Transverse colon (tissue), 4 donors: ENCODE results near the gene CXCR2. TPM values are rescaled to one million over a fixed set of nuclear protein-coding genes. Genes with fewer than 3 reads are reported as not detected.

Experiments used
- DNase-seq: peaks from one replicate; pipeline ENCODE4 v3.0.0-alpha.2; 2019
- H3K27ac ChIP-seq, 4 donors: fragments of 200-600 bp; sonication (generic); 2 replicates each; pipeline ENCODE4 v1.5.1; 2016 to 2018; ENCODE audit warnings: inconsistent platforms in 4 of 4
- H3K27me3 ChIP-seq: fragments of 200-600 bp; sonication (generic); 2 replicates; pipeline ENCODE4 v1.5.1; 2017; ENCODE audit warnings: inconsistent platforms
- H3K36me3 ChIP-seq, 4 donors: fragments of 200-600 bp; sonication (generic); 2 replicates each; pipeline ENCODE4 v1.5.1; 2017 to 2019; ENCODE audit warnings: inconsistent platforms in 4 of 4
- H3K4me1 ChIP-seq, 4 donors: fragments of 200-600 bp; sonication (generic); 2 replicates each; pipeline ENCODE4 v1.5.1; 2017 to 2020; ENCODE audit warnings: inconsistent platforms in 4 of 4
- H3K4me3 ChIP-seq, 4 donors: fragments of 200-600 bp; sonication (generic); 1 replicate in 1 of 4; 2 replicates in 3 of 4; pipeline versions ENCODE4 v1.5.1 to v1.6.1; 2017 to 2019; ENCODE audit warnings: inconsistent platforms in 4 of 4
- H3K9me3 ChIP-seq, 2 donors: fragments of 200-600 bp; sonication (generic); 2 replicates each; pipeline ENCODE4 v1.5.1; 2017 to 2019; ENCODE audit warnings: inconsistent platforms in 2 of 2
- CTCF ChIP-seq, 5 experiments: fragments of 200-600 bp in 3 of 5; fragments of 450-650 bp in 2 of 5; sonication (generic) in 3 of 5; IDR thresholded peaks; 1 replicate in 2 of 5; 2 replicates in 3 of 5; pipeline ENCODE4 v1.5.1; 2016 to 2017; ENCODE audit warnings: antibody characterized with exemption in 5 of 5, inconsistent platforms in 3 of 5, mild to moderate bottlenecking in 2 of 5, moderate library complexity in 1 of 5
- EP300 ChIP-seq: sonication (generic); formaldehyde crosslinking; IDR thresholded peaks from one replicate; pipeline ENCODE4 v1.6.1; 2017; ENCODE audit warnings: antibody characterized with exemption, low read depth
- POLR2A ChIP-seq: fragments of 450-650 bp; IDR thresholded peaks from one replicate; pipeline ENCODE4 v1.6.1; 2016; ENCODE audit warnings: antibody characterized with exemption, mild to moderate bottlenecking, moderate library complexity
- POLR2AphosphoS5 ChIP-seq, 3 donors: sonication (generic); formaldehyde crosslinking; IDR thresholded peaks; one replicate each; pipeline ENCODE4 v1.6.1; 2016; ENCODE audit warnings: antibody characterized with exemption in 3 of 3
- WGBS, 2 donors: methylation state at CpG; one replicate each; pipeline ENCODE4 v1.1.5; 2018; ENCODE audit warnings: low coverage in 1 of 2; 5-methylcytosine and 5-hydroxymethylcytosine counted together
- in situ Hi-C, 4 donors: fragments of 200-750 bp; cut with MboI; loops; one replicate each; pipeline versions ENCODE4 v1.15.0 to v1.15.1; 2017; ENCODE audit warnings: low sequenced_read_pairs in 3 of 4, low pct_ligation_motif_present in 1 of 4, low pct_unique_long_range_greater_than_20kb in 1 of 4
- intact Hi-C: fragments of 100-400 bp; cut with DNase I; formaldehyde crosslinking; loops from one replicate; pipeline ENCODE4 v1.15.1; 2023; ENCODE audit warnings: low total_unique reads
- total RNA-seq, 4 donors: library from RNA; depleted of rRNA; stranded (reverse); fragments of >200 nt; gene quantifications; one replicate each; pipeline ENCODE4 v1.1.0, GENCODE V29; 2016

The CXCR2 gene
- total RNA-seq, 4 donors from 2014 or later: not detected

GRCh38 chr2:218089259-218089658 is 36.6 kb upstream of the CXCR2 start:
- in situ Hi-C loops: no loop called here
- 58 to 80% methylated on average over 1 to 8 of the region's 8 CpGs for WGBS, 2 donors
- TF ChIP-seq CTCF (IDR thresholded peaks at IDR 0.05) (no peak), EP300 (no peak), POLR2AphosphoS5 (IDR thresholded peaks at IDR 0.05) (no peak), POLR2A (no peak)

GRCh38 chr2:218091746-218092145 is 34.1 kb upstream of the CXCR2 start:
- TF ChIP-seq POLR2A (no peak), EP300 (no peak), CTCF (IDR thresholded peaks at IDR 0.05) (no peak), POLR2AphosphoS5 (IDR thresholded peaks at IDR 0.05) (no peak)
- DNase-seq: no peak
- no peaks in the 10 kb centered on the region for H3K27me3 ChIP-seq
- no peaks in the 10 kb centered on the region for H3K36me3 ChIP-seq
- H3K4me3 ChIP-seq: no peak overlapping the region
- no peaks in the 10 kb centered on the region for H3K4me1 ChIP-seq
- intact Hi-C loops: no loop called here
- peaks cover 6 to 10% of the 10 kb centered on the region in 2 donors for H3K9me3 ChIP-seq
- in situ Hi-C loops: no loop called here
- H3K27ac ChIP-seq: no peak overlapping the region
- WGBS, 2 donors: 95% methylated on average over 3 of the region's 3 CpGs; no CpG with 5 or more reads in 1 of the 2 donors

More at GRCh38 chr2:218089259-218089658, 36.6 kb upstream of the CXCR2 start:
- Histone ChIP-seq H3K4me1 (no peaks in the 10 kb centered on the region), H3K9me3 (peaks cover 12 to 13% of the 10 kb centered on the region in 2 donors), H3K27me3 (no peaks in the 10 kb centered on the region), H3K27ac (no peak overlapping the region), H3K36me3 (no peaks in the 10 kb centered on the region), H3K4me3 (no peak overlapping the region)
- intact Hi-C loops: no loop called here
- no peak for DNase-seq

GRCh38 chr2:218093879-218094278 is 31.9 kb upstream of the CXCR2 start:
- intact Hi-C loops: no loop called here
- WGBS, 2 donors: 83 to 100% methylated on average over 2 to 3 of the region's 3 CpGs
- H3K9me3 ChIP-seq: no peaks in the 10 kb centered on the region
- H3K27me3 ChIP-seq: no peaks in the 10 kb centered on the region
- H3K27ac ChIP-seq: no peak overlapping the region
- H3K4me1 ChIP-seq: no peaks in the 10 kb centered on the region
- TF ChIP-seq CTCF (IDR thresholded peaks at IDR 0.05) (no peak), POLR2AphosphoS5 (IDR thresholded peaks at IDR 0.05) (no peak), EP300 (no peak), POLR2A (no peak)
- no peaks in the 10 kb centered on the region for H3K36me3 ChIP-seq
- in situ Hi-C loops: no loop called here
- no peak for DNase-seq
- H3K4me3 ChIP-seq: no peak overlapping the region

- TF ChIP-seq POLR2AphosphoS5 (IDR thresholded peaks at IDR 0.05): no peak
- TF ChIP-seq POLR2A: no peak
- no peak for TF ChIP-seq EP300
- no peak for TF ChIP-seq CTCF (IDR thresholded peaks at IDR 0.05)
- H3K4me1 ChIP-seq: no peaks in the 10 kb centered on the region
- in situ Hi-C loops (no loop called here), intact Hi-C loops (no loop called here)
- no peaks in the 10 kb centered on the region for H3K27me3 ChIP-seq
- 78 to 80% methylated on average over 1 to 8 of the region's 8 CpGs for WGBS, 2 donors
- DNase-seq: no peak
- no peaks in the 10 kb centered on the region for H3K36me3 ChIP-seq
- no peak overlapping the region for H3K4me3 ChIP-seq
- H3K27ac ChIP-seq: no peak overlapping the region
- no peaks in the 10 kb centered on the region for H3K9me3 ChIP-seq
Measured at GRCh38 chr2:218095853-218096252, 30.0 kb upstream of the CXCR2 start.
